MM.1S (cell line): ENCODE results near the gene PCSK4.

ENCODE experiments used
- CTCF ChIP-seq: fragments of 300-600 bp; sonication (generic); IDR thresholded peaks from 2 replicates; pipeline ENCODE4 v1.5.1; 2016; ENCODE audit warnings: antibody characterized with exemption, low read length, mixed read lengths
- EZH2 ChIP-seq: fragments of 300-600 bp; sonication (generic); optimal IDR thresholded peaks from 2 replicates; pipeline ENCODE3; 2017; ENCODE audit warnings: low read depth, mild to moderate bottlenecking, antibody characterized with exemption, low read length, mixed read lengths

GRCh38 chr19:1489463-1490310, 463 bp downstream of the PCSK4 start:
- TF ChIP-seq CTCF (no peak), EZH2 (no peak)
